ENCODE results near the gene DDX5. TPM values are rescaled to one million over a fixed set of nuclear protein-coding genes. Genes with fewer than 3 reads are reported as not detected.

DDX5 gene
- total RNA-seq: 100 to 1,000 TPM; 471 to 699 (median 575) TPM

GRCh38 chr17:64506201-64506575 lies at the start of gene DDX5:
DDX5 (minus strand) TSS chr17:64506289; CDS start chr17:64506119, 170 bp downstream.
- no peak for TF ChIP-seq CTCF (IDR thresholded peaks at IDR 0.05; ENCODE audit: low read depth)

- TF ChIP-seq CTCF (IDR thresholded peaks at IDR 0.05; ENCODE audit: low read depth): no peak
These were observed 49.2 kb upstream of the DDX5 start for GRCh38 chr17:64555281-64555680.

GRCh38 chr17:64554028-64554637 lies 48.0 kb upstream of the DDX5 start:
- no peak for TF ChIP-seq CTCF (IDR thresholded peaks at IDR 0.05; ENCODE audit: low read depth)

- no peak for TF ChIP-seq CTCF (IDR thresholded peaks at IDR 0.05; ENCODE audit: low read depth)
These were observed 45.4 kb upstream of the DDX5 start for GRCh38 chr17:64551461-64551860.

GRCh38 chr17:64547319-64547718 lies 41.2 kb upstream of the DDX5 start:
- no peak for TF ChIP-seq CTCF (IDR thresholded peaks at IDR 0.05; ENCODE audit: low read depth)

- TF ChIP-seq CTCF (IDR thresholded peaks at IDR 0.05; ENCODE audit: low read depth): no peak
These were observed 40.6 kb upstream of the DDX5 start for GRCh38 chr17:64546716-64547115.

GRCh38 chr17:64544742-64545141 lies 38.7 kb upstream of the DDX5 start:
- TF ChIP-seq CTCF (IDR thresholded peaks at IDR 0.05; ENCODE audit: low read depth): no peak

All from subcutaneous adipose tissue (tissue), 4 donors.